Measurements from ENCODE around the gene LRRC46. TPM values are rescaled to one million over a fixed set of nuclear protein-coding genes. Genes with fewer than 3 reads are reported as not detected.

The LRRC46 gene
- total RNA-seq, 1 experiment from 2014 or later, result 0.31 TPM

DNA sequence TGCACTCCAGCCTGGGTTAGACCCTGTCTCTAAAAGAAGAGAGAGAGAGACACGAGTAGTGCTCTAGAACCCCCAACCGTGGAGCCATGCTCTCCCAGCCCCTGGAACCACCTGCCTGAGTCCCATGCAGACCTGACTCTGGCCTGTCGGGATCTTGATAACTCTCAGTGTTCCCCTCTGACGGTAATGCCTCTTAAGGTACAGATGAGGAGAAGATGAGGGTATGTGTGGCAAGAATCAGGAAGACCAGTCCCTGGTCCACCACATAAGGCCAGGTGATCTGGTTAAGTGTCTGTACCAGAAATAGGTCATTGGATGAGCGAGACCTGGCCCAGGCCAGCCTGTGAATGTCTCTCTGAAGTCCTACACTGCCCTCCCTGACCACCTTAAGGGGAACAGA lies 28.3 kb upstream of the LRRC46 start:
- Histone ChIP-seq H4K20me1 (ENCODE audit: control insufficient read depth, insufficient read depth, insufficient read length) (no peaks in the 10 kb centered on the region), H3K9ac (ENCODE audit: extremely low read depth, insufficient read length, low read length) (no peak overlapping the region), H3K4ac (ENCODE audit: low read depth, low read length) (no peak overlapping the region), H3K23ac (ENCODE audit: insufficient read length, low read depth, low read length) (no peak overlapping the region), H3K23me2 (ENCODE audit: insufficient read length, low read depth, low read length, poor library complexity, severe bottlenecking) (no peaks in the 10 kb centered on the region), H3K18ac (ENCODE audit: insufficient read length, low read depth, low read length) (no peak overlapping the region), H4K91ac (ENCODE audit: insufficient read length, low read depth, low read length) (no peak overlapping the region), H3K4me1 (ENCODE audit: insufficient read depth, low read length) (no peaks in the 10 kb centered on the region), H2BK120ac (ENCODE audit: low read depth, low read length, poor library complexity, severe bottlenecking) (no peak overlapping the region), H2AFZ (ENCODE audit: low read length) (no peak overlapping the region), H3K14ac (ENCODE audit: insufficient read depth, low read length) (no peak overlapping the region), H2BK5ac (ENCODE audit: insufficient read length, low read length) (no peak overlapping the region), H3K4me2 (ENCODE audit: insufficient read depth, insufficient read length, low read length) (no peak overlapping the region), H3K9me3 (ENCODE audit: control insufficient read depth, low read depth, low read length) (no peaks in the 10 kb centered on the region), H2BK12ac (ENCODE audit: insufficient read length, low read depth, low read length) (no peak overlapping the region), H3K56ac (ENCODE audit: insufficient read length, low read depth, low read length) (no peak overlapping the region), H3T11ph (ENCODE audit: low read length) (no peak overlapping the region), H3K79me1 (ENCODE audit: insufficient read depth, low read depth, low read length, poor library complexity, severe bottlenecking) (no peaks in the 10 kb centered on the region), H2BK20ac (ENCODE audit: low read depth, low read length, poor library complexity, severe bottlenecking) (no peak overlapping the region), H4K8ac (replicated peaks; ENCODE audit: insufficient read length, low read depth, low read length) (no peak overlapping the region), H4K5ac (ENCODE audit: insufficient read length, low read depth, low read length) (no peak overlapping the region), H3K27me3 (ENCODE audit: insufficient read depth, low read length) (no peaks in the 10 kb centered on the region; the same call in 1 of the 2 replicates), H3K27ac (ENCODE audit: insufficient read length, low read depth, low read length) (no peak overlapping the region), H2AK5ac (ENCODE audit: insufficient read length, low read length) (no peak overlapping the region), H2BK15ac (ENCODE audit: low read depth, low read length) (no peak overlapping the region), H3K79me2 (ENCODE audit: insufficient read depth, low read length) (no peaks in the 10 kb centered on the region)
- TF ChIP-seq, protein P1, sequence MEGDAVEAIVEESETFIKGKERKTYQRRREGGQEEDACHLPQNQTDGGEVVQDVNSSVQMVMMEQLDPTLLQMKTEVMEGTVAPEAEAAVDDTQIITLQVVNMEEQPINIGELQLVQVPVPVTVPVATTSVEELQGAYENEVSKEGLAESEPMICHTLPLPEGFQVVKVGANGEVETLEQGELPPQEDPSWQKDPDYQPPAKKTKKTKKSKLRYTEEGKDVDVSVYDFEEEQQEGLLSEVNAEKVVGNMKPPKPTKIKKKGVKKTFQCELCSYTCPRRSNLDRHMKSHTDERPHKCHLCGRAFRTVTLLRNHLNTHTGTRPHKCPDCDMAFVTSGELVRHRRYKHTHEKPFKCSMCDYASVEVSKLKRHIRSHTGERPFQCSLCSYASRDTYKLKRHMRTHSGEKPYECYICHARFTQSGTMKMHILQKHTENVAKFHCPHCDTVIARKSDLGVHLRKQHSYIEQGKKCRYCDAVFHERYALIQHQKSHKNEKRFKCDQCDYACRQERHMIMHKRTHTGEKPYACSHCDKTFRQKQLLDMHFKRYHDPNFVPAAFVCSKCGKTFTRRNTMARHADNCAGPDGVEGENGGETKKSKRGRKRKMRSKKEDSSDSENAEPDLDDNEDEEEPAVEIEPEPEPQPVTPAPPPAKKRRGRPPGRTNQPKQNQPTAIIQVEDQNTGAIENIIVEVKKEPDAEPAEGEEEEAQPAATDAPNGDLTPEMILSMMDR (conservative IDR thresholded peaks at IDR 0.05), result no peak
- Mint-ChIP-seq H3K27me3 (ENCODE audit: low read depth) (peaks cover 7% of the 10 kb centered on the region), H3K4me1 (no peaks in the 10 kb centered on the region), H3K4me3 (no peak overlapping the region), H3K27ac (no peak overlapping the region), H3K36me3 (ENCODE audit: insufficient read depth in 1 of 3, low read depth in 3 of 3) (peaks cover 0 to 7% (median 0%) of the 10 kb centered on the region in 3 experiments; a peak in 3 of 7 replicates), H3K9me3 (no peaks in the 10 kb centered on the region)
- no peak for DNase-seq
- WGBS (ENCODE audit: extremely low coverage, insufficient read length, low lambda C conversion rate), result no CpG with 5 or more reads among the region's 5 CpGs

All from H9 (cell line).